ENCODE data around the gene NFIC.

The NFIC gene

DNA sequence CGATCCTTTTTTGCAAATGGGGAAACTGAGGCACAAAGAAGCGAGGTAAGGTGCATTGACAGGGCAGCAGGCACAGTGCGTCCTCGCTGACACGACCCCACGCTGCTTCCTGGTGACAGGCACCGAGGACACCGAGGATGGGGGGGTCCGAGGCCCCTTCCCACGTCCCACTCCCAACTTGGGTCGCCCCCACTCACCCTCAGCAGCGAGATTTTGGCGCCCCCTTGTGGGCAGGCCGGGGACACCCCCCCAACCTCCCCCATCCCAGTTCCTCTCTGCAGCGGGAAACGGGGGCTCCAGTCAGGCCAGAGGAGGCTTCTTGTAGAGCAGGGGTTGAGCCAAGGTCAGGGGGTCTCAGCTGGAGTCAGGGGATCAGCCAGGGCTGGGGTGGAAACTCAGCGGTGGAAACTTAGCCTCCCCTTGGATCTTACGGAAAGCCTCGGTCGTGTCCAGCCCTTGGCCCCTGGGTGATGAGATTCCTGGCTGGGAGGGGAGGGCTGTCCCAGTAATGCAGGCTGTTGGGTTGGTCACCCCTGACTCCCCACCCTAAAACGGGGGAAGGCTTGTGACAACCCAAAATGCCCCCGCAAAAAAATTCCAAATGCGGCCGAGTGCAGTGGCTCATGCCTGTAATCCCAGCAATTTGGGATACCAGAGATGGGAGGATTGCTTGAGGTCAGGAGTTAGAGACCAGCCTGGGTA is 105.7 kb downstream of the NFIC start:
- Histone ChIP-seq H3K36me3 (ENCODE audit: insufficient read depth, low read length) (peaks cover 9% of the 10 kb centered on the region; the same call in 1 of the 2 replicates), H3K4me1 (ENCODE audit: insufficient read depth, low read length, poor library complexity, severe bottlenecking) (peaks cover 23% of the 10 kb centered on the region), H3K4me3 (ENCODE audit: low read length, poor library complexity, severe bottlenecking) (no peak overlapping the region), H3F3A (ENCODE audit: low read depth) (no peaks in the 10 kb centered on the region), H4K20me1 (ENCODE audit: insufficient read depth, low read length, poor library complexity, severe bottlenecking) (peaks cover 16% of the 10 kb centered on the region), H3K9ac (ENCODE audit: low read depth, low read length, poor library complexity, severe bottlenecking) (no peak overlapping the region), H3K9me2 (replicated peaks; ENCODE audit: low read depth, low read length) (peaks cover 4% of the 10 kb centered on the region; the same call in 1 of the 2 replicates), H3K79me2 (ENCODE audit: insufficient read depth, low read length) (peaks cover 43% of the 10 kb centered on the region), H3K9me3 (ENCODE audit: insufficient read depth, low read depth, low read length) (no peaks in the 10 kb centered on the region), H3K27me3 (ENCODE audit: insufficient read depth, low read length, poor library complexity, severe bottlenecking) (no peaks in the 10 kb centered on the region), H2AFZ (ENCODE audit: low read length) (no peak overlapping the region), H3K4me2 (ENCODE audit: low read depth, low read length, poor library complexity, severe bottlenecking) (no peak overlapping the region)
- peak; percentile 90 for TF ChIP-seq CTCF (conservative IDR thresholded peaks at IDR 0.05; ENCODE audit: low read length)
- no peak for TF ChIP-seq EZH2phosphoT487 (IDR thresholded peaks at IDR 0.05; ENCODE audit: borderline replicate concordance)

- no peaks in the 10 kb centered on the region for H3F3A ChIP-seq (ENCODE audit: low read depth)
- no peak overlapping the region for H3K9ac ChIP-seq (ENCODE audit: low read depth, low read length, poor library complexity, severe bottlenecking)
- H3K27me3 ChIP-seq (ENCODE audit: insufficient read depth, low read length, poor library complexity, severe bottlenecking): no peaks in the 10 kb centered on the region
- peaks cover 16% of the 10 kb centered on the region for H4K20me1 ChIP-seq (ENCODE audit: insufficient read depth, low read length, poor library complexity, severe bottlenecking)
- no peaks in the 10 kb centered on the region for H3K9me3 ChIP-seq (ENCODE audit: insufficient read depth, low read depth, low read length)
- peaks cover 33% of the 10 kb centered on the region for H3K4me1 ChIP-seq (ENCODE audit: insufficient read depth, low read length, poor library complexity, severe bottlenecking)
- H3K4me3 ChIP-seq (ENCODE audit: low read length, poor library complexity, severe bottlenecking): no peak overlapping the region
- peak overlapping the region; percentile 24 for H3K4me2 ChIP-seq (ENCODE audit: low read depth, low read length, poor library complexity, severe bottlenecking)
- peaks cover 9% of the 10 kb centered on the region; the same call in 1 of the 2 replicates for H3K36me3 ChIP-seq (ENCODE audit: insufficient read depth, low read length)
- peaks cover 56% of the 10 kb centered on the region for H3K79me2 ChIP-seq (ENCODE audit: insufficient read depth, low read length)
- H2AFZ ChIP-seq (ENCODE audit: low read length): no peak overlapping the region
- H3K9me2 ChIP-seq (replicated peaks; ENCODE audit: low read depth, low read length): peaks cover 8% of the 10 kb centered on the region; the same call in 1 of the 2 replicates
- TF ChIP-seq EZH2phosphoT487 (IDR thresholded peaks at IDR 0.05; ENCODE audit: borderline replicate concordance): no peak
- no peak for TF ChIP-seq CTCF (conservative IDR thresholded peaks at IDR 0.05; ENCODE audit: low read length)
These were observed 107.6 kb downstream of the NFIC start for GRCh38 chr19:3474010-3474409.

GRCh38 chr19:3474614-3475013 is 108.2 kb downstream of the NFIC start:
- H4K20me1 ChIP-seq (ENCODE audit: insufficient read depth, low read length, poor library complexity, severe bottlenecking): peaks cover 16% of the 10 kb centered on the region
- no peak overlapping the region for H2AFZ ChIP-seq (ENCODE audit: low read length)
- H3K27me3 ChIP-seq (ENCODE audit: insufficient read depth, low read length, poor library complexity, severe bottlenecking): no peaks in the 10 kb centered on the region
- H3K4me1 ChIP-seq (ENCODE audit: insufficient read depth, low read length, poor library complexity, severe bottlenecking): peaks cover 37% of the 10 kb centered on the region
- H3K4me2 ChIP-seq (ENCODE audit: low read depth, low read length, poor library complexity, severe bottlenecking): peak overlapping the region; percentile 94
- TF ChIP-seq CTCF (conservative IDR thresholded peaks at IDR 0.05; ENCODE audit: low read length): no peak
- no peak for TF ChIP-seq EZH2phosphoT487 (IDR thresholded peaks at IDR 0.05; ENCODE audit: borderline replicate concordance)
- peaks cover 56% of the 10 kb centered on the region for H3K79me2 ChIP-seq (ENCODE audit: insufficient read depth, low read length)
- no peaks in the 10 kb centered on the region for H3F3A ChIP-seq (ENCODE audit: low read depth)
- H3K36me3 ChIP-seq (ENCODE audit: insufficient read depth, low read length): peaks cover 9% of the 10 kb centered on the region; the same call in 1 of the 2 replicates
- peaks cover 8% of the 10 kb centered on the region; the same call in 1 of the 2 replicates for H3K9me2 ChIP-seq (replicated peaks; ENCODE audit: low read depth, low read length)
- H3K4me3 ChIP-seq (ENCODE audit: low read length, poor library complexity, severe bottlenecking): peak overlapping the region; percentile 45
- H3K9ac ChIP-seq (ENCODE audit: low read depth, low read length, poor library complexity, severe bottlenecking): peak overlapping the region; percentile 8
- H3K9me3 ChIP-seq (ENCODE audit: insufficient read depth, low read depth, low read length): no peaks in the 10 kb centered on the region

Data from Loucy (cell line).